ENCODE measurements around the gene FAM204A.

Gene FAM204A

GRCh38 chr10:118341791-118342637, at the start of gene FAM204A:
Gene FAM204A (minus strand): TSS chr10:118342324. CDS start chr10:118336415, 5,909 bp downstream.
- H3F3A ChIP-seq (ENCODE audit: low read depth), result no peaks in the 10 kb centered on the region
- no peaks in the 10 kb centered on the region for H3K9me3 ChIP-seq (ENCODE audit: insufficient read depth, low read depth, low read length)
- H4K20me1 ChIP-seq (ENCODE audit: insufficient read depth, low read length, poor library complexity, severe bottlenecking), result peaks cover 8% of the 10 kb centered on the region
- no peaks in the 10 kb centered on the region for H3K9me2 ChIP-seq (replicated peaks; ENCODE audit: low read depth, low read length)
- peaks cover 46% of the 10 kb centered on the region for H3K4me1 ChIP-seq (ENCODE audit: insufficient read depth, low read length, poor library complexity, severe bottlenecking)
- H3K27me3 ChIP-seq (ENCODE audit: insufficient read depth, low read length, poor library complexity, severe bottlenecking), result no peaks in the 10 kb centered on the region
- peak within 1 kb of the TSS; percentile 98 for H3K4me2 ChIP-seq (ENCODE audit: low read depth, low read length, poor library complexity, severe bottlenecking)
- no peaks in the 10 kb centered on the region for H3K36me3 ChIP-seq (ENCODE audit: insufficient read depth, low read length)
- peak within 1 kb of the TSS; percentile 83 for H3K4me3 ChIP-seq (ENCODE audit: low read length, poor library complexity, severe bottlenecking)
- H3K9ac ChIP-seq (ENCODE audit: low read depth, low read length, poor library complexity, severe bottlenecking), result peak within 1 kb of the TSS; percentile 86
- peaks cover 44% of the 10 kb centered on the region for H3K79me2 ChIP-seq (ENCODE audit: insufficient read depth, low read length)
- no peak for TF ChIP-seq CTCF (conservative IDR thresholded peaks at IDR 0.05; ENCODE audit: low read length)
- no peak for TF ChIP-seq EZH2phosphoT487 (IDR thresholded peaks at IDR 0.05; ENCODE audit: borderline replicate concordance)
- H2AFZ ChIP-seq (ENCODE audit: low read length), result peak within 1 kb of the TSS; percentile 98

GRCh38 chr10:118383699-118384098, 41.6 kb upstream of the FAM204A start:
- no peaks in the 10 kb centered on the region for H3K9me2 ChIP-seq (replicated peaks; ENCODE audit: low read depth, low read length)
- no peaks in the 10 kb centered on the region for H3K36me3 ChIP-seq (ENCODE audit: insufficient read depth, low read length)
- H3K4me1 ChIP-seq (ENCODE audit: insufficient read depth, low read length, poor library complexity, severe bottlenecking), result no peaks in the 10 kb centered on the region

GRCh38 chr10:118383063-118383689, 41.1 kb upstream of the FAM204A start:
- no peaks in the 10 kb centered on the region for H3K4me1 ChIP-seq (ENCODE audit: insufficient read depth, low read length, poor library complexity, severe bottlenecking)
- no peak overlapping the region for H2AFZ ChIP-seq (ENCODE audit: low read length)
- no peaks in the 10 kb centered on the region for H4K20me1 ChIP-seq (ENCODE audit: insufficient read depth, low read length, poor library complexity, severe bottlenecking)
- no peaks in the 10 kb centered on the region for H3K27me3 ChIP-seq (ENCODE audit: insufficient read depth, low read length, poor library complexity, severe bottlenecking)
- TF ChIP-seq CTCF (conservative IDR thresholded peaks at IDR 0.05; ENCODE audit: low read length), result no peak
- TF ChIP-seq EZH2phosphoT487 (IDR thresholded peaks at IDR 0.05; ENCODE audit: borderline replicate concordance), result no peak
- H3F3A ChIP-seq (ENCODE audit: low read depth), result no peaks in the 10 kb centered on the region
- no peaks in the 10 kb centered on the region for H3K9me2 ChIP-seq (replicated peaks; ENCODE audit: low read depth, low read length)
- no peak overlapping the region for H3K4me2 ChIP-seq (ENCODE audit: low read depth, low read length, poor library complexity, severe bottlenecking)
- no peaks in the 10 kb centered on the region for H3K79me2 ChIP-seq (ENCODE audit: insufficient read depth, low read length)
- H3K36me3 ChIP-seq (ENCODE audit: insufficient read depth, low read length), result no peaks in the 10 kb centered on the region
- H3K9me3 ChIP-seq (ENCODE audit: insufficient read depth, low read depth, low read length), result no peaks in the 10 kb centered on the region
- no peak overlapping the region for H3K4me3 ChIP-seq (ENCODE audit: low read length, poor library complexity, severe bottlenecking)
- no peak overlapping the region for H3K9ac ChIP-seq (ENCODE audit: low read depth, low read length, poor library complexity, severe bottlenecking)

More at GRCh38 chr10:118383699-118384098, 41.6 kb upstream of the FAM204A start:
- H2AFZ ChIP-seq (ENCODE audit: low read length), result no peak overlapping the region
- no peak overlapping the region for H3K4me3 ChIP-seq (ENCODE audit: low read length, poor library complexity, severe bottlenecking)
- no peaks in the 10 kb centered on the region for H4K20me1 ChIP-seq (ENCODE audit: insufficient read depth, low read length, poor library complexity, severe bottlenecking)
- no peaks in the 10 kb centered on the region for H3K27me3 ChIP-seq (ENCODE audit: insufficient read depth, low read length, poor library complexity, severe bottlenecking)
- no peaks in the 10 kb centered on the region for H3F3A ChIP-seq (ENCODE audit: low read depth)
- H3K79me2 ChIP-seq (ENCODE audit: insufficient read depth, low read length), result no peaks in the 10 kb centered on the region
- H3K9me3 ChIP-seq (ENCODE audit: insufficient read depth, low read depth, low read length), result no peaks in the 10 kb centered on the region
- TF ChIP-seq EZH2phosphoT487 (IDR thresholded peaks at IDR 0.05; ENCODE audit: borderline replicate concordance) (no peak), CTCF (conservative IDR thresholded peaks at IDR 0.05; ENCODE audit: low read length) (no peak)
- H3K9ac ChIP-seq (ENCODE audit: low read depth, low read length, poor library complexity, severe bottlenecking), result no peak overlapping the region
- no peak overlapping the region for H3K4me2 ChIP-seq (ENCODE audit: low read depth, low read length, poor library complexity, severe bottlenecking)

Data from Loucy (cell line).